ENCODE data around the gene HDAC11. TPM values are rescaled to one million over a fixed set of nuclear protein-coding genes. Genes with fewer than 3 reads are reported as not detected.

Gene HDAC11
- total RNA-seq, 2 experiments from 2014 or later = 4.5 to 4.6 TPM

- peaks cover 38% of the 10 kb centered on the region for H3K27me3 Mint-ChIP-seq
- no peak overlapping the region for H3K27ac Mint-ChIP-seq
Observed at GRCh38 chr3:13553686-13554085, 73.6 kb downstream of the HDAC11 start.

GRCh38 chr3:13555753-13556152 is 75.6 kb downstream of the HDAC11 start:
- Mint-ChIP-seq H3K4me1 (ENCODE audit: low read depth) (no peaks in the 10 kb centered on the region), H3K27me3 (peaks cover 44% of the 10 kb centered on the region), H3K9me3 (no peaks in the 10 kb centered on the region), H3K4me3 (no peak overlapping the region), H3K36me3 (ENCODE audit: low read depth) (no peaks in the 10 kb centered on the region), H3K27ac (no peak overlapping the region)
- ChIA-PET POLR2A (no interaction called here), CTCF (no interaction called here)
- intact Hi-C loops (cut with DNase I, micrococcal nuclease) = no loop called here
- DNase-seq = no peak
- Histone ChIP-seq H3K4me3 (ENCODE audit: low read length) (no peak overlapping the region), H3K4me1 (ENCODE audit: insufficient read depth, low read length) (no peaks in the 10 kb centered on the region), H3K9me3 (ENCODE audit: control insufficient read depth in 1 of 2, insufficient read depth in 1 of 2, low read length in 2 of 2) (peaks cover 0 to 17% of the 10 kb centered on the region in 2 experiments), H3K27ac (ENCODE audit: low read depth in 1 of 2, low read length in 2 of 2) (no peak overlapping the region), H3K27me3 (ENCODE audit: control insufficient read depth in 1 of 2, insufficient read depth in 2 of 2, low read length in 2 of 2) (peaks cover 6 to 10% of the 10 kb centered on the region in 2 experiments), H3K36me3 (ENCODE audit: insufficient read depth, low read length) (no peaks in the 10 kb centered on the region)
- ATAC-seq (ENCODE audit: poor library complexity) = no peak
- no peak for TF ChIP-seq CTCF (IDR thresholded peaks at IDR 0.05)

More at GRCh38 chr3:13553686-13554085, 73.6 kb downstream of the HDAC11 start:
- Mint-ChIP-seq H3K36me3 (ENCODE audit: low read depth) (no peaks in the 10 kb centered on the region), H3K9me3 (no peaks in the 10 kb centered on the region), H3K4me1 (ENCODE audit: low read depth) (peaks cover 5% of the 10 kb centered on the region), H3K4me3 (no peak overlapping the region)
- Histone ChIP-seq H3K4me1 (ENCODE audit: insufficient read depth, low read length) (peaks cover 6% of the 10 kb centered on the region), H3K27me3 (ENCODE audit: control insufficient read depth in 1 of 2, insufficient read depth in 2 of 2, low read length in 2 of 2) (peaks cover 17 to 21% of the 10 kb centered on the region in 2 experiments), H3K9me3 (ENCODE audit: control insufficient read depth in 1 of 2, insufficient read depth in 1 of 2, low read length in 2 of 2) (peaks cover 0 to 22% of the 10 kb centered on the region in 2 experiments), H3K4me3 (ENCODE audit: low read length) (no peak overlapping the region), H3K27ac (ENCODE audit: low read depth in 1 of 2, low read length in 2 of 2) (no peak overlapping the region), H3K36me3 (ENCODE audit: insufficient read depth, low read length) (no peaks in the 10 kb centered on the region)
- intact Hi-C loops (cut with DNase I, micrococcal nuclease) = no loop called here
- ChIA-PET CTCF (no interaction called here), POLR2A (no interaction called here)
- DNase-seq (no peak), ATAC-seq (ENCODE audit: poor library complexity) (no peak)
- TF ChIP-seq CTCF (IDR thresholded peaks at IDR 0.05) = no peak

Other genes starting within 250 kb of the HDAC11 start
- 10 to 100 TPM; 82.0 to 83.5 TPM for gene NUP210, start 60.0 kb upstream of the HDAC11 start, total RNA-seq
- under 1 TPM; 0.19 to 0.25 TPM for gene FBLN2, start 68.8 kb downstream of the HDAC11 start, total RNA-seq

Measured in CD4-positive, alpha-beta T cell (primary cell).